GM19099 (cell line): ENCODE data around the gene DNAH7.

ENCODE experiments used
- POLR2A ChIP-seq: IDR thresholded peaks from 3 replicates; pipeline ENCODE4 v1.6.1; 2011; ENCODE audit warnings: low read depth; ENCODE audit not compliant: insufficient read length; ENCODE audit errors: extremely low read depth

DNAH7 gene

DNA sequence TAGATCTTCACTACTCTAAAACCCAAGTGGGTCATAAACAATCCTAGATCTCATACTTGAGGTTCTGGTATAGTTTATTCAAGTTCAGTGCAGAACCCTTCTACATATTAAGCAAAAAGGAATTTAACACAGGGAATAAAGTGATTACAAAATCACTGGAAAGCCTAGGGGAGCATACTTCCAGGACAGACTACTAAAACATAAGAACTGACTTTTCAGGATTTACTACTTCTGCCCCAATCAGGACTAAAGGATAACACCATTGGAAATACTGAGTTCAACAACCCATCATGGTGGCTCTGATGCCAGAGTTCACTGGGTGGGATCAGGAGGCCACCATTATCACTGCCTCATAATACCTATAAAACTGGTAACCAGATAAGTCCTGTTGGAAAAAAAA lies 123.6 kb downstream of the DNAH7 start:
- no peak for TF ChIP-seq POLR2A

DNA sequence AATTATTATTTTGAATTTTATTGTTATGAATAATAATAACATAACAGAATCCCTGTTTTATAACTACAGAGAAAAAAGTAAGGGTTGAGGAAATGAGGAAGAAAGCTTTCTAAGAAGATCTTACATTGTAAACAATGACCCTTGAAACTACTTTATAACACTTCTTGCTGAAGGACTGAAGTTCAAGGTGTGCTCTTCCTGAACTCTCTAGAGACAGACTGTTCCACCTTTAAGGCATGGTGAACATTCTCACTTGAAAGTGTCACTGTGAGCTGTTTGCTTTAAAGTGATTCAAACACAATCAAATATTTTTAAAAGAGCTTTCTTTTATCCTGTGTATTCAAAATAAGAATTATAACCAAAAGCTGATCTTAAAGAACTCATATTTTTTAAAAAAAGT lies 131.5 kb downstream of the DNAH7 start:
- TF ChIP-seq POLR2A = no peak

DNA sequence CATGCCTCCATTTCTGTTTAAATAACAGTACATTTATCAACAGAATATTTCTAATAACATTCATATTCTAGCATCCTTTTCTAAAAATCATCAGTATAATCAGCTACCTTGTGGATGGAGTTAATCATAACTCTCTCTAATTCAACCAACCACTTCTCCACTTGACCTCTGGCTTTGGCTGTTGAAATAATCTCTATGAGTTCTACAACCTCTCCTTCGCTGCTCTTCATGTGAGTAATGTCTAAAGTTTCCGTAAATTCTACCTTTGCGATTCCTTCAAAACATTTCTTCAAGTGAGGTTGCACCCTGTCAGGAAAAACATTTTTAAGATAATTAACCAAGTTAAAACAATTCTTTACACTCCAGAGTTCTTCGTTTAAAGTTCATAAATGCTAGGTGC lies 134.2 kb downstream of the DNAH7 start:
- TF ChIP-seq POLR2A = no peak

DNA sequence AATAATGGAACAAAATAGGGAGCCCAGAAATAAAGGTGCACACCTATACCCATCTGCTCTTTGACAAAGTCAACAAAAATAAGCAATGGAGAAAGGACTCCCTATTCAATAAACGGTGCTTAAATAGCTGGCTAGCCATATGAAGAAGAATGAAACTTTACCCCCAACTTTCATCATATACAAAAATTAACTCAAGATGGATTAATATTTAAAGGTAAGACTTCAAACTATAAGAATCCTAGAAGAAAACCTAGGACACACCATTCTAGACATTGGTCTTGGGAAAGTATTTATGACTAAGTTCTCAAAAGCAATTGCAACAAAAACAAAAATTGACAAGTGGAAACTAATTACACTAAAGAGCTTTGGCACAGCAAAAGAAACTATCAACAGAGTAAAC lies 139.1 kb downstream of the DNAH7 start:
- no peak for TF ChIP-seq POLR2A

DNA sequence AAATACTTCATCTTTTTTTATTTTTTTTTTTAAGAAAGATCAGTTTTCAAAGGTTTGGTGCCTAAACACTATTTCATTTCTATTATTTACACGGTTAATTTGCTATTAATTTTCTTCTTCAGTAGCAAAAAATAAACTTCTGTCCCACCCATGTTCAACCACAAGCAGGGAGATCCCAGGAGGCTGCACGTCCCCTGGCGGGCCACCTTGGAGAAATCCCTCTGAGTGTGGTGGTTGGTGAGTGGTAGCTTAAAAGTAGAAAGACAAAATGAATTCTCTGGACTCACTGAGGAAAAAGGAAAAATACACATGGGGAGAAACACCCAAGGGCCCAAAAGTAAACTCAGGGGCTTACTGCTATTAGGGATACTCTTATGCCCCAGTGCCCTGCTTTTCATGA lies 143.5 kb downstream of the DNAH7 start:
- TF ChIP-seq POLR2A = no peak

DNA sequence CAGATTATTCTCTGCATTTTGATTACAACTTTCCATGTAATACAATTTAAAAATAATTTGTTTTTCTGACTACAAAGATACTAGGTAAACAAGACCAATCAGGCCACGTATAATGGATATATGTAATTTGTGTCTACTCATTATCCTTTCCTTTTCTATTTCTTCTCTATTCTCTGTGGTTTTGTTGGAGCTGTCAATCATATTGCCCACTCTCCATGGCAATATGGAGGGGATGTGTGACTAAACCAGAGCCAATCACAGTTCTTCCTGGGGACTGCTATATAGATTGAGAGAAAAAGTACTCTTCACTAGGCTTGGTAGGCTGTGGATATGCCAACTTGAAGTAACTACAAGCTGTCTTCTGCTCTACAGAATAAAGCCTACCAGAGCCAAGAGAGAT lies 144.7 kb downstream of the DNAH7 start:
- TF ChIP-seq POLR2A = no peak

DNA sequence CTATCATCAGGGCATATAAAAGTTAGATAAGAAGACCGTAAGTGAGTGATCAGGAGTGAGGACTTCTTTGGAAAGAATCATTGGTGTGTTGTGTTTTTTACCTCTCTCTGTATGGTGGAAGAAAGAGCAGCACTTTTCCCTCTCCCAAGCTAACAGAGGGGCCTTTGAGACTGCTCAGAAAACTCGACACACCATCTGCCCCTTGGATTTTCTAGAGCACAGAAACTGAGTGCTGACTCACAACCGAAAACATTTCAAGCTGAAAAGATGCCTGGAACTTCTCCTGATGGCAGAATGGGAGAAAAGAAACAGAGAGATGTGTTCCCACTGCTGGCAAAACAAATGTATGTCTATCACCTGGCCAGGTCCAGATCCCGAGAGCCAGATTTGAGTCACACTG lies 156.6 kb downstream of the DNAH7 start:
- TF ChIP-seq POLR2A = no peak

DNA sequence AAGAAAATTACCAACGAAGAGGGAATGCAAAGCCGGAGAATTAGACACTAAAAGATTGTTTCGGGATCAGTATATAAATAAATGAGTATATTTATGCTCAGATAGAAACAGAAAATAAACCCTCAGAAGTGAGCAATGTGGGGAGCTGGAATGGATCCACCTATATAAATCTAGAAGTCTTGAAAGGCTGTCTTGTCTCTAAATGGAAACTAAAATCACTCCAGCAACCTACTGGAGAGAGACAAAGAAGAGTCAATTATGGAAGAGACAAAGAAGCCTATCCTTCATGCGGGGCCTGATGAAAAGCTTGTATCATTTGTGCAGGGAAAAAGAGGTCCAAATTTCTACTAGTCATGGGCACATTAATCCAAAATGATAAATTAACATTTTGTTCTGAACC lies 158.1 kb downstream of the DNAH7 start:
- TF ChIP-seq POLR2A = no peak

DNA sequence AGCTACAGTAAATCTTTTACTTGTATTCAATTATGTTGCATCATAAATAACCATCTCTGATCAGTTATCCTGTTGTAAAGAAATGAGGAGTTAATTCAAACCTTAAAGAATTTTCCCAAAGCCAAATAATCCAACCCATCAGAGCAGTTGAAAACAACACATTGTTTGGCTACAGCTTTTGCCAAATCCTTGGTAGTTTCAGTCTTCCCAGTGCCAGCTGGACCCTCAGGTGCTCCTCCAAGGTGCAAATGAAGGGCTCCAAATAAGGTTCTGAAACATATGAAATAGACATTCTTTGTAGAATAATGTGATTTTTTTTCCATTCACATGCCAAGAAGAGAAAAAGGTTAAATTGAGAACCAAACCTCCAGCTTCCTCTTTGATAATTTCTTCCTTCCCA lies 158.7 kb downstream of the DNAH7 start:
- TF ChIP-seq POLR2A = no peak

DNA sequence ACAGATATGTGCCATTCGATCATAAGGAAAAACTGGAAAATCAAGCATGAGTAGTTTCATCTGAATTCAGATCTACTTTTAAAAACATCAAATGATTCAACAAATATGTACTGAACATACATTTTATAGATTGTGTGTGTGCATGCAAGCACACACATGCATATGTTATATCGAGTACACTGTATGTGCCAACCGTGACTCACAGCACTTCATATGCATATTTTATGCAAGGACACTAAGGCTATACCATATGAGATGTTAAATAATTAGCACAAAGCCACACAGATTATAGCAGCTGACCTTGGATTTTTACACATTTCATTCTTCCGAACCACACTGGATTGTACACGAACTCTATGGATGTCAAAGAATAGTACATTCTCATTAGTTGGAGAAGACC lies 161.2 kb downstream of the DNAH7 start:
- TF ChIP-seq POLR2A = no peak

DNA sequence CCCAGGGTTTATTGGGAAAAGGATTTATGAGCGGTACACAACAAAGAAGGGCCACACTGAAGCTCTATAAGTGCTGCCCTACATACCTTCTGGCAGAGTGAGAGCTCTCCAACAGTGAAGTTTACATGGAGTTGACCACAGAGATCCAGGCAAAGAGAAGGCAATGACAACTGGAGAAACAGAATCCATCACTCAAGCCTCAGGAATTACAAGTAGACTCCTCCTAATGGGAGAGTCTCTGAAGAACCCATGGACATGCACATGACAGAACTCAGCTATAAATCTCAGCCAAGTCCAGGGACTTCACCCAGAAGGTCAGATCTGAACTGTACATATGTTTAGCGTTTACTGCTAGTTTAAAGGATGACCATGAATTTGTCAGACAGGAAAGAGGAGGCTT lies 164.7 kb downstream of the DNAH7 start:
- no peak for TF ChIP-seq POLR2A

DNA sequence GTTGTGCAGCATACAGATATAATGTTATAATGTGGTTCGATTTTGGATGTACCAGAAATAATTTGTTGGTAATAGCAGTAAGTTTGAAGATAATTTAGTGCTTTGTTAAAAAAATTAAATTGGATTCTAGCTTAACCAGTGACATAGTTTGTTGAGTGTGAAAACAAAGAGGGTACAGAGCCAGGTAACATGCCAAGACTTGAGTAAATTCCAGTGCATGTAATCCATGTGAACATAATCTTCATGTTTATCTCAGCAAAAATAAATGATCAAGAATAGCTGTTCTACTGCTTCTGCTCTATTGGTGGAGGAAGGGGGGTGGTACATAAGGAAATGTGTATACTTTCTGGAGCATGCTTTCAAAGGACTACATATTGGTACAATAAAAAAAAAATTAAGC lies 165.8 kb downstream of the DNAH7 start:
- no peak for TF ChIP-seq POLR2A

DNA sequence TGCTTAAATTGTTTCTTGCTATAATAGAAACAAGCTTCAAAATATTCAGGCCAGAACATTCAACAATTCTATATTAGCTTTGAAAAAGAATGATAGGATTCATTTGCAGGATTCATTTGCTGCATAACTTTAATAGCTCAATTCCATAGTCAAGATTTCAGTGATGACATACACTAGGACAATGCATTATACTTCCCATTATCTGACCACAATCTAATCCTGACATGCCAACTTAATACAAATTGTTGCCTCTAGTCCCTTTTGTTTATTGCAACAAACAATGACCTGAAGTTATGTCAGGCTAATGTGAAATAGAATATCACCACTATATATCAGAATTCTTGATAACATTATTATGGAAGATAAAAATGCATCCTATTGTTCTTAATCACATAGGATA lies 169.4 kb downstream of the DNAH7 start:
- no peak for TF ChIP-seq POLR2A

DNA sequence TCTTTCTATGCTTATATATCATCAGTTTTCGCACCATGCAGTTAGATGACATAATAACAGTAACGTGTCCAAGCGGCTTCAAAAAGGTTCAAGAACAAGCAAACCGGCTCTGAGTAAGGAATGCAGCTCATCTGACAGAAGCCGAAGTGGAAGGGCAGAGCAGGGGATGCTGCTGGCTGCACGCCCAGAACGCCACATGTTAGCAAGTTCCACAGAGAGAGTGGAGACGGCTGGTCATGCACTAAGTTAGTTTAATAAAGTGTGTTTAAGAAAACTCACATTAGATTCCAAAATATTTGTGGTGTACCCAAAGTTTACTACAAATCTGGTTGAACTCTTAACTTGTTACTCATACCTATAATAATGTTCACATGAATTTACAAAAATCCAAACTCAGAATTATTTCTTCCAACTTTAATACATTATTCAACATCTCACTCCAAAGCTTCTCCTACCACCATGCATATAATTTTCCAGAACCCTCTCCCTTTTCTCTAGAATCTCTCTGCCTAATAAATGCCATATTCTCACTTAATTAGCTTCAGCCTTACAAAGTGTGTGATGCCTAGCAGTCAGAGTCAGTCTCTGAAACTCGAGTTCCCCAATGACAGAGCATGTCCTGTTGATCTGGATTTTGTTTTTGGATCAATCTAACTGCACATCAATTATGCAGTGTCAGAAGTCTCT lies 170.0 kb downstream of the DNAH7 start:
- no peak for TF ChIP-seq POLR2A

DNA sequence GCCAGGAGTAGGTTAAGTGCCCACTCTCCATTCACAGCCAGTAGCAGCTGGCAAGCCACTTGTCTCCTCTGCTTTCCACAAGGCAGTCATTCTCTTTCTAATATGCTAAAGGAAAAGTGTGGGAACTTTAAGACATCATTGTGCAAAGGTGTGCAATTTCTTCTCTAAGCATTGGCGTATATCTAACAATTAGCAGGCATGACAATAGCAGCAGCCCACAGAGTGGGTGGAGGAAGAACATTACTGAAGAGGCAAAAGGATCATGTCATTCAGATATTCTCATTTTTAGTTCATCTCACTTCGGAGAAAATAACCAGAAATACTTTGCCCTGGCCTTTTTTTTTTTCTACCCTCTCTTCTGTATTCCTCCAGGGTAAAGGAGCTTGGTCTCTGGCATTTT lies 177.6 kb downstream of the DNAH7 start:
- no peak for TF ChIP-seq POLR2A

DNA sequence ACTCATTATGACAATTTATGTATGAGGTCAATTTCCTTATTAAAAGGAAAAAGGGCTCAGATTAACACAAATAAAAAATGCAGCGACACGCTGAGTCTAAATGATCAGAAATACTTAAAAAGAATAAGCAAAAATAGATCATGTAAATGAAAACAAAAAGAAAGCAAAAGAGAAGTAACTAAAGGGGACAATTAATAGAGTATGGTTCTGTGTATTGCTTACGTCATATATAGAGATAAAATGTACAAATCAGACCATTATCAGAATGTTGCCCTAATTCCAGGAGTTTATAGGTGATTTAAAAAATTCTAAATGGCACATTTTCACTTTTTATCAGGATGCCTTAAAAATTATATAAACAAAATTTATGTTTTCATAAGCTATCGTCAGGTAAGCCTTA lies 189.5 kb downstream of the DNAH7 start:
- TF ChIP-seq POLR2A = no peak

DNA sequence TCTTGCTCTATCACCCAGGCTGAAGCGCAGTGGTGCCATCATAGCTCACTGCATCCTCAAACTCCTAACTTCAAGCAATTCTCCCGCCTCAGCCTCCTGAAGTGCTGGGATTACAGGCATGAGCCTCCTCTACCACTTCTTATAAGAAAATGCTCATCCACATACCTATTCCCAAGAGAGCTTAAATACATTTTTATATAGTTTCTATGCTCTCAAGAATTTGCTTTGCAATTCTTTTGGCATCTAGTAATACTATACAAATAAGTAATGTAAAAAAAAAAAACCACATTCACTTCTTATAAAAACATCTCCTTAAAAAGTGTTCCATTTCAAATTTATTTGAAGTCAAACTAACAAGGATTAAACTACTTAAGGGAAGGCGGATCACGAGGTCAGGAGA lies 197.3 kb downstream of the DNAH7 start:
- no peak for TF ChIP-seq POLR2A
